Colon (tissue), 2 donors: ENCODE results near the gene ADH6.
"Not testable (repeated sequence)": the region's sequence is repeated elsewhere in the genome, so short reads cannot be mapped to it uniquely, and the experiment has no call there.

ENCODE experiments used
- FAIRE-seq: peaks from 2 replicates; lab custom pipeline; 2012; peaks lifted over from hg19 to GRCh38; lab: Jason Lieb, UNC
- donor health status: control.
- donor health status: control.

Gene ADH6

DNA sequence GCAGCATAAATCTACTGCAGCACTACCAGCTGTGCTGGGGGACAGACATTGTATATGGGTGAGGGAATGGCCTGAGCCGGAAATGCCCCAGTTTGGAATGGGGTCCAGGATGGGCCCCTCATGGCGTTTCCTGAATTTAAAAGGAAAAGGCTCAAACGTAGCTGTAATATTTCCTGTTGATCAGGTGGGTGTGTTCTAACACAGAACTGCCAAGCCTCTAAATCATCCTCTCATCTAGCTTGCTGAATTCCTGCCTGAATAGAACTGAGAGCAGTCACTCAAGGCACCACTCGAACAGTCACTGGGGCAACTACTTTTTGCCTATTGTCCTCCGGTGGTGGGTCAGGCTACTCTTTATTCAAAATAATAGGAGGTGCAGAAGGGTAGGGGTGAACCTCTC lies 28.7 kb downstream of the ADH6 start:
- FAIRE-seq: no peak

GRCh38 chr4:99189900-99190299 lies 29.1 kb downstream of the ADH6 start:
- FAIRE-seq: not testable (repeated sequence)

- FAIRE-seq: no peak
These were observed 33.0 kb downstream of the ADH6 start for GRCh38 chr4:99186029-99186428.

GRCh38 chr4:99185581-99185980 lies 33.5 kb downstream of the ADH6 start:
- no peak for FAIRE-seq

DNA sequence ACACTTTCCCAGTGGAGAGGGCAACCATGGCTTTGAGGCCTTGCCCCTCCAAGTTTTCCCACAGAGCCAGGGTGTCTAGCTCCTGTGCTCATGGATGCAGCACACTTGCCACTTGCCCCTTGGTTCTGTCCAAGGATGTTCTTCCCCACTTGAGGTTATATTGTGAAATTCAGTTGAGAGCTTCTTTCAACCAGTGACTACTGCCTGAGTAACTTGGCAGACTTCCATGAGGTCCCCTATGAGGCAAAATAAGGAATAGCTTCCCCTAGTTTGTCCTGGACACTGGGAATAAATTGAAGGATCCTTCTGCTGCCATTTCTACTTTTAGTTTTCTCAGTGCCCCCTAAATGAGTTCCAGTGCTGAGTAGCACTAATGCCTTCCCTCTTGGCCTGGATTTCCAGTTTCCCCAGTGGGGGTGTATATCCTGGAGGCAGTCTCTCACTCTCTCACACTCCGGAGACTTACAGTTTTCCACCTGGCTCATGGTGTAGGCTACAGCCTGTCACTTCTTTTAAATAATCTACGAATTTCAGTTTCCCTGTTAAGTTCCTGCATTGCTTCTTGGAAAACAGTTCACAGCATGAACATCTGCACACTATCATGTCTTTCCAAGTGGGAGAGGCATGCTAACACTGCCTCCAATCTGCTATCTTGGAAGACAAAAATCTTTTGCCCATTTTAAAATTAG lies 38.5 kb downstream of the ADH6 start:
- no peak for FAIRE-seq

DNA sequence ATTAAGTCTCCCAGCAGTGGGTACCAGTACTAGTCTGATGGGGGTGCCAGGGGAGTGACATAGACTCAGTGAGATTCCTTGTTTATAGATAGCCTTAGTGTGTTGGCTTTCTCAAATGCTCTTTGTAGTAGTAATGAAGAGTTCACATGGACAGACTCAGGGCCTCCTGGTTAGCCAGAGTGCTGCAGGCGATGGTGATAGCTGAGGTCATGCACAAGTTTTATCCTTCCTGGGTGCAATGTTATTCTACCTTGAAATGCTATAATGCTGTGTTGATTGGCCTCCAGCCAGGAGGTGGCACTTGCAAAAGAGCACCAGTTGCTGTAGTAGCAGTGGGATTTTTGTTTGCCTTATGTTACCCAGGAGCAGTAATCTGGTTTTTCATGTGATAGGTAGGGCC lies 39.4 kb downstream of the ADH6 start:
- FAIRE-seq: no peak

GRCh38 chr4:99179178-99179577 lies 39.9 kb downstream of the ADH6 start:
- no peak for FAIRE-seq

- FAIRE-seq: no peak
These were observed 52.5 kb downstream of the ADH6 start for GRCh38 chr4:99166544-99166943.

- FAIRE-seq: no peak
These were observed 53.1 kb downstream of the ADH6 start for GRCh38 chr4:99165978-99166377.

DNA sequence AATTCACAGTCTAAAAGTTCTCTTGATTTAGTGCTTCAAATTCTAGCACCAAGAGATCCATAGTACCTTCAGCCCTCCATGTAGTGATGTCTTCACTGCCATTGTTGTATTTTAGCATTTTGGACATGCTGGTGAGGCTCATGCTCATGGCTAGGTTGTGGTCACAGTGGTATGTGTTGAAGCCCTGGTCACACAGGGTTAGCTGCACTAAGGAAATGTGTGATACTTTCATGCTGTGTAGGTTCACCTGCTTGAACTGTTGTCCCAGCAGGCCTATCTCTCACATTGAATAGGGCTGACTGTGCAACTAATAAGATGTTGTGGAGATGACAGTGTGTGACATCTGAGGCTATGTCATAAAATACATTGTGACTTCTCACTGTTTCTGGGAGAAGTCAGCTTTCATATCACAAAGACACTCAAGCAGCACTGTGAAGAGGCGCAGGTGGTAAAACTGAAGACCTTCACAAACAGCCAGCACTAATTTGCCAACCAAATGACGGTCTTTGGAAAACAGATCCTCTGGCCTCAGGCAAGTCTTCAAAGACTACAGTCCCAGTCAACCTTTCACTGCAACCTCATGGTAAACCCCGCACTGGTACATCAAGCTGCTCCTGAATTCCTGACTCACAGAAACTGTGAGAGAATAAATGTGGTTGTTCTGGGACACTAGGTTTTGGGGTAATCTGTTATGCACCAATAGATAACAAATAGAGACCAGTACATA lies 57.5 kb downstream of the ADH6 start:
- FAIRE-seq: no peak

GRCh38 chr4:99159699-99160098 lies 59.3 kb downstream of the ADH6 start:
- no peak for FAIRE-seq

DNA sequence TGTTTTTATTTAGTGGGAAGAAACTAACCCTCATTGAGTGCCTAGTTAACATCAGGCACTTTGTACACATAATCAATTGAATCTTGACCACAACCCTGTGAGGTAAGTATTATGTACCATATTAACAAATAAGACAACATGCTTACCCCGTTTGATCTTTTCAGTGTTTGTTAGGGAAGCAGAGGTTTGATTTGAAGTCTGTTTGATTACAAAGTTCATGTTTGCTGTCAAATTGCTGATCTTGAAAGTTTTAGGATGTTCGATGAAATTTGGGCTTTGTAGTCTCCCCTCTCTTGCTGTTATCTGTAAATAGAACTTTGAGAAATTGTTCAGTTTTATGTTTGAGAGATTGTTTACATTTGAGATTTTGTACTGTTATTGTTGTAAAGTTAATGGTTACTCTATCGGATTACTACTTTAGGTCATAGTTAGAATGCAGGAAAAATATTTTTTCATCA lies 61.5 kb downstream of the ADH6 start:
- FAIRE-seq: no peak

DNA sequence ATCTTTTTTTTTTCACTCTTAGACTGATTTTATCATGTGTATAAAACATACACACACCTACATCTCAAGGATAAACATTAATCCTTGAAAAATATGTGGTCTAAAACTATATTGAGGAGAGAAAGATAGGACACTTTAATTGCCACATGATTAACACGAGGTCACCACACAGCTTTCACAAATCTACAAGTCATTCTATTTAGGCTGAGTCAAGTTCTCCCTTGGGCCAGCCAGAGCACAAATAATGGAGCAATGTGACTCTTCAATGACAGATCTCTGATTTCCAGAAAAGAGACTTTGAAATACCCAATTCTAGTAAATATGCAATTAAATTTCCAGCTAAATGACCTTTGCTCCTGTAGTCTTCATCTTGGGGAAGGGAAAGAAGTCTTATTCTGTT lies 62.1 kb downstream of the ADH6 start:
- FAIRE-seq: no peak

GRCh38 chr4:99154658-99155342 lies 64.2 kb downstream of the ADH6 start:
- FAIRE-seq: no peak
